Measurements from ENCODE around the gene KMT2A.

- TF ChIP-seq CTCF (conservative IDR thresholded peaks at IDR 0.05; ENCODE audit: low read depth, low read length): no peak
- TF ChIP-seq EZH2 (IDR thresholded peaks at IDR 0.05; ENCODE audit: borderline replicate concordance, low read depth, low read length, poor library complexity, severe bottlenecking): no peak
Observed at GRCh38 chr11:118435290-118435892, 901 bp upstream of the KMT2A start.

All from A673 (cell line).